NCI-H2029 treated with DMSO at 0.1 percent for 48 hours (cell line): ENCODE data around the gene PCDHGA4.
"Not testable (repeated sequence)": the region's sequence is repeated elsewhere in the genome, so short reads cannot be mapped to it uniquely, and the experiment has no call there.

Experiments
- DNase-seq: peaks from one replicate; lab custom pipeline; 2025; lab: John Stamatoyannopoulos, UW

The PCDHGA4 gene

GRCh38 chr5:141384471-141385267 is 29.8 kb downstream of the PCDHGA4 start:
- DNase-seq = no peak

- not testable (repeated sequence) for DNase-seq
These were observed 32.9 kb downstream of the PCDHGA4 start, which contains the start of gene PCDHGB4 for GRCh38 chr5:141387557-141388311. Gene PCDHGB4, plus strand, starts transcription at chr5:141387698. Its CDS starts 187 bp downstream, at chr5:141387885.

GRCh38 chr5:141388661-141389060 is 33.8 kb downstream of the PCDHGA4 start:
- no peak for DNase-seq

- no peak for DNase-seq
These were observed 34.6 kb downstream of the PCDHGA4 start for GRCh38 chr5:141389153-141390042.

- DNase-seq = no peak
These were observed 37.8 kb downstream of the PCDHGA4 start, which contains the start of gene PCDHGA8 for GRCh38 chr5:141392429-141393198. Gene PCDHGA8, plus strand, starts transcription at chr5:141392633. Its CDS starts 181 bp downstream, at chr5:141392814.

GRCh38 chr5:141393267-141393666 is 38.4 kb downstream of the PCDHGA4 start:
- no peak for DNase-seq

- not testable (repeated sequence) for DNase-seq
These were observed 39.8 kb downstream of the PCDHGA4 start for GRCh38 chr5:141394401-141395187.

- DNase-seq = not testable (repeated sequence)
These were observed 43.1 kb downstream of the PCDHGA4 start, which contains the start of gene PCDHGB5 for GRCh38 chr5:141397756-141398551. Gene PCDHGB5, plus strand, starts transcription at chr5:141397947. Its CDS starts 181 bp downstream, at chr5:141398128.

GRCh38 chr5:141398608-141399007 is 43.8 kb downstream of the PCDHGA4 start:
- DNase-seq = no peak

GRCh38 chr5:141399555-141400258 is 44.9 kb downstream of the PCDHGA4 start:
- no peak for DNase-seq

GRCh38 chr5:141402553-141403243 is 47.9 kb downstream of the PCDHGA4 start, which contains the start of gene PCDHGA9:
Gene PCDHGA9, plus strand, starts transcription at chr5:141402778. Its CDS starts 175 bp downstream, at chr5:141402953.
- DNase-seq = no peak

GRCh38 chr5:141403387-141403786 is 48.6 kb downstream of the PCDHGA4 start:
- no peak for DNase-seq
